OCI-LY7 (cell line): ENCODE results near the gene KAZALD1. TPM values are rescaled to one million over a fixed set of nuclear protein-coding genes. Genes with fewer than 3 reads are reported as not detected.

ENCODE experiments used
- BruUV-seq: library from RNA; stranded (reverse); fragments of 400-500 nt; replicated peaks from 2 replicates; lab custom pipeline; 2021; lab: Mats Ljungman, UMichigan
- CTCF ChIA-PET: fragments of 300-600 bp; sonication (Branson Sonifier 250); formaldehyde crosslinking; loops from one replicate; lab custom pipeline; 2022; ENCODE audit warnings: antibody characterized with exemption; ENCODE audit not compliant: unreplicated experiment; lab: Charles Lee
- POLR2A ChIA-PET: fragments of 300-600 bp; sonication (Branson Sonifier 250); formaldehyde crosslinking; loops from one replicate; lab custom pipeline; 2022; ENCODE audit warnings: antibody characterized with exemption; lab: Charles Lee
- DNase-seq: peaks from one replicate; pipeline ENCODE4 v3.0.0-alpha.2; 2015; ENCODE audit warnings: low spot score
- H2AFZ ChIP-seq: fragments of 200-600 bp; sonication (generic), shearing (Covaris generic); 2 replicates; pipeline ENCODE4 v1.6.1; 2014; ENCODE audit warnings: mild to moderate bottlenecking, antibody characterized with exemption, low read length, moderate library complexity
- H3K27ac ChIP-seq: fragments of 200-600 bp; sonication (generic); 2 replicates; pipeline ENCODE4 v1.5.1; 2014; ENCODE audit warnings: mixed run types, low read depth, mild to moderate bottlenecking, moderate library complexity, low read length, inconsistent platforms; ENCODE audit not compliant: poor library complexity, severe bottlenecking
- H3K36me3 ChIP-seq: fragments of 200-600 bp; sonication (generic); 2 replicates; pipeline ENCODE4 v1.6.1; 2014; ENCODE audit warnings: mild to moderate bottlenecking, antibody characterized with exemption, low read length, moderate library complexity, mixed read lengths; ENCODE audit not compliant: insufficient read depth
- H3K4me1 ChIP-seq: fragments of 200-600 bp; sonication (generic); 2 replicates; pipeline ENCODE4 v1.5.1; 2014; ENCODE audit warnings: mild to moderate bottlenecking, low read length; ENCODE audit not compliant: insufficient read depth, poor library complexity, severe bottlenecking
- H3K4me2 ChIP-seq: fragments of 200-600 bp; sonication (generic); 2 replicates; pipeline ENCODE4 v1.6.1; 2014; ENCODE audit warnings: mild to moderate bottlenecking, low read length
- H3K4me3 ChIP-seq: fragments of 200-600 bp; sonication (generic); 2 replicates; pipeline ENCODE4 v1.5.1; 2014; ENCODE audit warnings: mild to moderate bottlenecking, low read depth, low read length; ENCODE audit not compliant: poor library complexity, severe bottlenecking
- H3K79me2 ChIP-seq: fragments of 200-600 bp; sonication (generic); 2 replicates; pipeline ENCODE4 v1.6.1; 2016; ENCODE audit warnings: low read depth, mild to moderate bottlenecking, low read length, moderate library complexity, mixed read lengths; ENCODE audit not compliant: insufficient read depth
- H3K9me2 ChIP-seq: fragments of 200-600 bp; sonication (generic); 2 replicates; pipeline ENCODE4 v1.6.1; 2016; ENCODE audit warnings: mild to moderate bottlenecking, low read length, mixed read lengths; ENCODE audit not compliant: insufficient read depth
- H3K9me3 ChIP-seq: fragments of 200-600 bp; sonication (generic); 2 replicates; pipeline ENCODE4 v1.6.1; 2014; ENCODE audit warnings: mild to moderate bottlenecking, mixed run types, low read length, mixed read lengths
- H4K20me1 ChIP-seq: fragments of 200-600 bp; sonication (generic); 2 replicates; pipeline ENCODE4 v1.6.1; 2014; ENCODE audit warnings: mild to moderate bottlenecking, antibody characterized with exemption, low read length, moderate library complexity, mixed read lengths; ENCODE audit not compliant: insufficient read depth
- EZH2phosphoT487 ChIP-seq: fragments of 200-600 bp; sonication (generic); IDR thresholded peaks from 2 replicates; pipeline ENCODE4 v1.6.1; 2018; ENCODE audit warnings: low read depth, borderline replicate concordance, mild to moderate bottlenecking, mixed run types, antibody characterized with exemption, low read length, moderate library complexity, mixed read lengths
- intact Hi-C: fragments of 100-400 bp; cut with micrococcal nuclease; formaldehyde crosslinking; loops from one replicate; pipeline ENCODE4 v1.10.0; 2022; ENCODE audit not compliant: unreplicated experiment
- total RNA-seq, 2 experiments: library from RNA; depleted of rRNA in 1 of 2; stranded (reverse); fragments of >200 nt in 1 of 2; shearing (Covaris generic) in 1 of 2; gene quantifications; 2 replicates each; pipeline ENCODE4 v1.2.3, GENCODE V29; 2014 to 2022
- TF ChIP-seq, protein P1 (sequence below): fragments of 200-600 bp; sonication (generic); conservative IDR thresholded peaks from 2 replicates; pipeline ENCODE4 v1.5.1; 2014; ENCODE audit warnings: mild to moderate bottlenecking, antibody characterized with exemption, low read length, moderate library complexity, mixed read lengths

KAZALD1 gene
- total RNA-seq, 2 experiments from 2014 or later = 18.8 to 36.4 TPM

DNA sequence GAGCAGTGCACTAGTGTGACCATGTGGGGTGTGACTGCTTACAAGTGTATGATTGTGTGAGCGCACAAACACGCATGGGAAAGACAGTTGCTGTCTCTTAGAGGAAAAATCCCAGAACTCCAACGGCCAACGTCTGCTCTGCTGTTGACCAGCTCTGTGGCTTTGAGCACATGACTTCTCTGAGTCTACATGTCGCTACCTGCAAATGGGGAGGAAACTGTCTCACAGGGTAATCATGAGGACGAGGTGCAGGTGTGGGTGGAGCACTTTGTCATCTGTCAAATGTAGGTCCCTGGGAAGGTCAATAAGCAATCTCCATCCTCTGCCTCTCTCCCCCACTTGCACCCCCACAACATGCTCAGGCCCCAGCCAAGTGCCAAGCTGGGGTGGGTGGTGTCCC, 38.1 kb downstream of the KAZALD1 start:
- intact Hi-C loops = no loop called here
- Histone ChIP-seq H3K9me2 (no peaks in the 10 kb centered on the region), H3K79me2 (no peaks in the 10 kb centered on the region), H3K4me3 (no peak overlapping the region), H3K4me2 (no peak overlapping the region), H3K27ac (no peak overlapping the region), H3K9me3 (no peaks in the 10 kb centered on the region), H2AFZ (no peak overlapping the region), H3K36me3 (no peaks in the 10 kb centered on the region), H4K20me1 (no peaks in the 10 kb centered on the region), H3K4me1 (peaks cover 8% of the 10 kb centered on the region)
- DNase-seq = no peak
- ChIA-PET CTCF (interaction anchor here (0.5 to 0.6 kb wide), 2 partner anchors 43 to 456 kb away, joined by 3 read pairs; no protein-coding TSS in a partner anchor), POLR2A (interaction anchor here (0.6 to 0.7 kb wide), 2 partner anchors 14 to 606 kb away, joined by 3 read pairs; no protein-coding TSS in a partner anchor)
- TF ChIP-seq, protein P1, sequence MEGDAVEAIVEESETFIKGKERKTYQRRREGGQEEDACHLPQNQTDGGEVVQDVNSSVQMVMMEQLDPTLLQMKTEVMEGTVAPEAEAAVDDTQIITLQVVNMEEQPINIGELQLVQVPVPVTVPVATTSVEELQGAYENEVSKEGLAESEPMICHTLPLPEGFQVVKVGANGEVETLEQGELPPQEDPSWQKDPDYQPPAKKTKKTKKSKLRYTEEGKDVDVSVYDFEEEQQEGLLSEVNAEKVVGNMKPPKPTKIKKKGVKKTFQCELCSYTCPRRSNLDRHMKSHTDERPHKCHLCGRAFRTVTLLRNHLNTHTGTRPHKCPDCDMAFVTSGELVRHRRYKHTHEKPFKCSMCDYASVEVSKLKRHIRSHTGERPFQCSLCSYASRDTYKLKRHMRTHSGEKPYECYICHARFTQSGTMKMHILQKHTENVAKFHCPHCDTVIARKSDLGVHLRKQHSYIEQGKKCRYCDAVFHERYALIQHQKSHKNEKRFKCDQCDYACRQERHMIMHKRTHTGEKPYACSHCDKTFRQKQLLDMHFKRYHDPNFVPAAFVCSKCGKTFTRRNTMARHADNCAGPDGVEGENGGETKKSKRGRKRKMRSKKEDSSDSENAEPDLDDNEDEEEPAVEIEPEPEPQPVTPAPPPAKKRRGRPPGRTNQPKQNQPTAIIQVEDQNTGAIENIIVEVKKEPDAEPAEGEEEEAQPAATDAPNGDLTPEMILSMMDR = no peak
- no peak for TF ChIP-seq EZH2phosphoT487
- BruUV-seq = no TSS peak

DNA sequence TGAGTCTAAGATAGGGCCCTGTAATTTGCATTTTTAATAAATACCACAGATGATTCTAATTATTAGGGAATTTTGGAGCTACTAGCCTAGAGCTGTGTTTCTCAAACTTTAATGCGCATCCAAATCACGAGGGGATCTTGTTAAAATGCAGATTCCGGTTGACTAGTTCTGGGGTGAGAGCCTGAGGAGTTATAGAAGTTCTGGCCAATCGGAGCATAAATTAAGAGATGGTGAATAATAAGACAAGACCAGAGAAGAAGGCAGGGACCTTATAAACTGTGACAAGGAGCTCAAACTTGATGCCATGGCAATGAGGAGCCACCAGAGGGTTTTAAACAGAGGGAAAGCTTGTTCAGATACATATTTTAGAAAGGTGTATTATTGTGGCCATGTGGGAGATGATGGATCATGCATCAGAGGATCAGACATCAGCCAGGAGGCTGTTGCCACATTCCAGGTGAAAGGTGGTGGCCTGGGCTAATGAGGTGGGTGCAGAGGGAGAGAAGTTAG, 39.6 kb downstream of the KAZALD1 start:
- intact Hi-C loops = no loop called here
- Histone ChIP-seq H4K20me1 (no peaks in the 10 kb centered on the region), H3K4me3 (no peak overlapping the region), H3K4me2 (no peak overlapping the region), H3K79me2 (no peaks in the 10 kb centered on the region), H3K4me1 (no peaks in the 10 kb centered on the region), H3K9me2 (no peaks in the 10 kb centered on the region), H3K9me3 (no peaks in the 10 kb centered on the region), H3K27ac (no peak overlapping the region), H3K36me3 (no peaks in the 10 kb centered on the region), H2AFZ (no peak overlapping the region)
- TF ChIP-seq, protein P1 = no peak
- no peak for TF ChIP-seq EZH2phosphoT487
- POLR2A ChIA-PET = interaction anchor here (0.5 kb wide), 1 partner anchor 43 kb away, joined by 4 read pairs; no protein-coding TSS in a partner anchor
- CTCF ChIA-PET = no interaction called here
- BruUV-seq = no TSS peak
- DNase-seq = no peak

GRCh38 chr10:101103430-101103829, 41.6 kb downstream of the KAZALD1 start:
- no peak overlapping the region for H3K27ac ChIP-seq
- BruUV-seq = no TSS peak

More at GRCh38 chr10:101103430-101103829, 41.6 kb downstream of the KAZALD1 start:
- Histone ChIP-seq H3K36me3 (no peaks in the 10 kb centered on the region), H3K79me2 (no peaks in the 10 kb centered on the region), H3K4me2 (no peak overlapping the region), H2AFZ (no peak overlapping the region), H3K4me1 (no peaks in the 10 kb centered on the region), H3K9me3 (no peaks in the 10 kb centered on the region), H3K4me3 (no peak overlapping the region), H3K9me2 (no peaks in the 10 kb centered on the region), H4K20me1 (no peaks in the 10 kb centered on the region)
- TF ChIP-seq, protein P1 = no peak
- no peak for TF ChIP-seq EZH2phosphoT487
- CTCF ChIA-PET = no interaction called here
- DNase-seq = no peak
- POLR2A ChIA-PET = no interaction called here
- intact Hi-C loops = no loop called here
